SK-N-SH treated with all-trans-retinoic acid at 6 μM for 48 hours (cell line): ENCODE measurements around the gene SYNE2.

ENCODE experiments used
- ARNTL ChIP-seq: fragments of 450-650 bp; formaldehyde crosslinking; IDR thresholded peaks from 2 replicates; pipeline ENCODE4 v1.5.0; 2020; ENCODE audit warnings: low read depth, mild to moderate bottlenecking, moderate library complexity, borderline replicate concordance
- CSDC2 ChIP-seq: fragments of 250-450 bp; sonication (Bioruptor Pico); IDR thresholded peaks from 2 replicates; pipeline ENCODE4 v1.5.0; 2020; ENCODE audit warnings: mild to moderate bottlenecking, moderate library complexity
- ESRRG ChIP-seq: fragments of 250-450 bp; sonication (Bioruptor Pico); IDR thresholded peaks from 2 replicates; pipeline ENCODE4 v1.6.1; 2021; ENCODE audit warnings: mild to moderate bottlenecking
- GLIS3 ChIP-seq: fragments of 250-450 bp; sonication (Bioruptor Pico); IDR thresholded peaks from 2 replicates; pipeline ENCODE4 v1.5.0; 2020; ENCODE audit warnings: mild to moderate bottlenecking, moderate library complexity
- ISL1 ChIP-seq: fragments of 250-450 bp; sonication (Bioruptor Pico); IDR thresholded peaks from 2 replicates; pipeline ENCODE4 v2.1.2; 2022; ENCODE audit warnings: mild to moderate bottlenecking, moderate library complexity
- RARB ChIP-seq: fragments of 250-450 bp; sonication (Bioruptor Pico); IDR thresholded peaks from 2 replicates; pipeline ENCODE4 v1.8.0; 2021; ENCODE audit warnings: mild to moderate bottlenecking, moderate library complexity
- SNAI2 ChIP-seq: fragments of 250-450 bp; sonication (Bioruptor Pico); IDR thresholded peaks from 2 replicates; pipeline ENCODE4 v1.5.0; 2020; ENCODE audit warnings: mild to moderate bottlenecking, moderate library complexity
- TCF4 ChIP-seq: fragments of 250-450 bp; sonication (Bioruptor Pico); IDR thresholded peaks from 2 replicates; pipeline ENCODE4 v1.8.0; 2021; ENCODE audit warnings: mild to moderate bottlenecking, moderate library complexity, borderline replicate concordance
- ZC3H10 ChIP-seq: fragments of 250-450 bp; sonication (Bioruptor Pico); IDR thresholded peaks from 2 replicates; pipeline ENCODE4 v1.5.1; 2021; ENCODE audit warnings: mild to moderate bottlenecking, moderate library complexity
- ZFP3 ChIP-seq: fragments of 250-450 bp; sonication (Bioruptor Pico); IDR thresholded peaks from 2 replicates; pipeline ENCODE4 v1.5.0; 2020; ENCODE audit warnings: mild to moderate bottlenecking, moderate library complexity
- ZNF8 ChIP-seq: fragments of 450-650 bp; formaldehyde crosslinking; IDR thresholded peaks from 2 replicates; pipeline ENCODE4 v1.5.0; 2020; ENCODE audit warnings: mild to moderate bottlenecking, moderate library complexity
- TF ChIP-seq, protein P1 (sequence below): fragments of 250-450 bp; sonication (Bioruptor Pico); IDR thresholded peaks from 2 replicates; pipeline ENCODE4 v1.5.0; 2020; ENCODE audit warnings: mild to moderate bottlenecking, moderate library complexity
- TF ChIP-seq, protein P2 (sequence below): fragments of 250-450 bp; sonication (Bioruptor Pico); IDR thresholded peaks from 2 replicates; pipeline ENCODE4 v1.8.0; 2020; ENCODE audit warnings: mild to moderate bottlenecking, moderate library complexity, borderline replicate concordance
- TF ChIP-seq, protein P3 (sequence below): fragments of 250-450 bp; sonication (Bioruptor Pico); IDR thresholded peaks from 2 replicates; pipeline ENCODE4 v1.5.1; 2020; ENCODE audit warnings: low read depth, mild to moderate bottlenecking, moderate library complexity

DNA sequence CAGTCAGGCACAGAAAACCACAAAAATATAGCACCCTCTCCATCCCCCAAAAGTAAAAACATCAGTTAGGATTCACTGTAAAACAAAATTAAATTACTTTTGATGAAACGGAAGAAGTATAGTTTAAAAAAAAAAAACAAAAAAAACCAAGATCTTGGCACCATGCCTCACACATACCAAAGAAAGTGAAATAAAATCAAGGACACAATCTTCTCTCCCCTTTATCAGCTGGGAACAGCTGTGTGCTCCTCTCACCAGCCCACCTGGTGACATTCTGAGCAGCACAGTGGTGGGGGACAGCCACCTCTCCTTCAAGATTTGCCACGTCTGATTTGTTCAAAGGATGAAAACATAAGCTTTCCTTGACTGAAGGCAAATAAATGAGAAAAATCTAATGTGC, 385.8 kb downstream of the SYNE2 start:
- no peak for TF ChIP-seq ESRRG (CRISPR knock-in tag)
- TF ChIP-seq, protein P1, sequence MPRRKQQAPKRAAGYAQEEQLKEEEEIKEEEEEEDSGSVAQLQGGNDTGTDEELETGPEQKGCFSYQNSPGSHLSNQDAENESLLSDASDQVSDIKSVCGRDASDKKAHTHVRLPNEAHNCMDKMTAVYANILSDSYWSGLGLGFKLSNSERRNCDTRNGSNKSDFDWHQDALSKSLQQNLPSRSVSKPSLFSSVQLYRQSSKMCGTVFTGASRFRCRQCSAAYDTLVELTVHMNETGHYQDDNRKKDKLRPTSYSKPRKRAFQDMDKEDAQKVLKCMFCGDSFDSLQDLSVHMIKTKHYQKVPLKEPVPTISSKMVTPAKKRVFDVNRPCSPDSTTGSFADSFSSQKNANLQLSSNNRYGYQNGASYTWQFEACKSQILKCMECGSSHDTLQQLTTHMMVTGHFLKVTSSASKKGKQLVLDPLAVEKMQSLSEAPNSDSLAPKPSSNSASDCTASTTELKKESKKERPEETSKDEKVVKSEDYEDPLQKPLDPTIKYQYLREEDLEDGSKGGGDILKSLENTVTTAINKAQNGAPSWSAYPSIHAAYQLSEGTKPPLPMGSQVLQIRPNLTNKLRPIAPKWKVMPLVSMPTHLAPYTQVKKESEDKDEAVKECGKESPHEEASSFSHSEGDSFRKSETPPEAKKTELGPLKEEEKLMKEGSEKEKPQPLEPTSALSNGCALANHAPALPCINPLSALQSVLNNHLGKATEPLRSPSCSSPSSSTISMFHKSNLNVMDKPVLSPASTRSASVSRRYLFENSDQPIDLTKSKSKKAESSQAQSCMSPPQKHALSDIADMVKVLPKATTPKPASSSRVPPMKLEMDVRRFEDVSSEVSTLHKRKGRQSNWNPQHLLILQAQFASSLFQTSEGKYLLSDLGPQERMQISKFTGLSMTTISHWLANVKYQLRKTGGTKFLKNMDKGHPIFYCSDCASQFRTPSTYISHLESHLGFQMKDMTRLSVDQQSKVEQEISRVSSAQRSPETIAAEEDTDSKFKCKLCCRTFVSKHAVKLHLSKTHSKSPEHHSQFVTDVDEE, result no peak
- TF ChIP-seq, protein P2, sequence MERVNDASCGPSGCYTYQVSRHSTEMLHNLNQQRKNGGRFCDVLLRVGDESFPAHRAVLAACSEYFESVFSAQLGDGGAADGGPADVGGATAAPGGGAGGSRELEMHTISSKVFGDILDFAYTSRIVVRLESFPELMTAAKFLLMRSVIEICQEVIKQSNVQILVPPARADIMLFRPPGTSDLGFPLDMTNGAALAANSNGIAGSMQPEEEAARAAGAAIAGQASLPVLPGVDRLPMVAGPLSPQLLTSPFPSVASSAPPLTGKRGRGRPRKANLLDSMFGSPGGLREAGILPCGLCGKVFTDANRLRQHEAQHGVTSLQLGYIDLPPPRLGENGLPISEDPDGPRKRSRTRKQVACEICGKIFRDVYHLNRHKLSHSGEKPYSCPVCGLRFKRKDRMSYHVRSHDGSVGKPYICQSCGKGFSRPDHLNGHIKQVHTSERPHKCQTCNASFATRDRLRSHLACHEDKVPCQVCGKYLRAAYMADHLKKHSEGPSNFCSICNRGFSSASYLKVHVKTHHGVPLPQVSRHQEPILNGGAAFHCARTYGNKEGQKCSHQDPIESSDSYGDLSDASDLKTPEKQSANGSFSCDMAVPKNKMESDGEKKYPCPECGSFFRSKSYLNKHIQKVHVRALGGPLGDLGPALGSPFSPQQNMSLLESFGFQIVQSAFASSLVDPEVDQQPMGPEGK (CRISPR knock-in tag), result no peak
- no peak for TF ChIP-seq ZNF8
- TF ChIP-seq ISL1 (CRISPR knock-in tag), result no peak
- no peak for TF ChIP-seq ZFP3 (CRISPR knock-in tag)
- TF ChIP-seq RARB (CRISPR knock-in tag), result no peak
- TF ChIP-seq, protein P3, sequence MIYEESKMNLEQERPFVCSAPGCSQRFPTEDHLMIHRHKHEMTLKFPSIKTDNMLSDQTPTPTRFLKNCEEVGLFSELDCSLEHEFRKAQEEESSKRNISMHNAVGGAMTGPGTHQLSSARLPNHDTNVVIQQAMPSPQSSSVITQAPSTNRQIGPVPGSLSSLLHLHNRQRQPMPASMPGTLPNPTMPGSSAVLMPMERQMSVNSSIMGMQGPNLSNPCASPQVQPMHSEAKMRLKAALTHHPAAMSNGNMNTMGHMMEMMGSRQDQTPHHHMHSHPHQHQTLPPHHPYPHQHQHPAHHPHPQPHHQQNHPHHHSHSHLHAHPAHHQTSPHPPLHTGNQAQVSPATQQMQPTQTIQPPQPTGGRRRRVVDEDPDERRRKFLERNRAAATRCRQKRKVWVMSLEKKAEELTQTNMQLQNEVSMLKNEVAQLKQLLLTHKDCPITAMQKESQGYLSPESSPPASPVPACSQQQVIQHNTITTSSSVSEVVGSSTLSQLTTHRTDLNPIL (CRISPR knock-in tag), result no peak
- TF ChIP-seq SNAI2 (CRISPR knock-in tag), result no peak
- TF ChIP-seq GLIS3 (CRISPR knock-in tag), result no peak
- TF ChIP-seq CSDC2 (CRISPR knock-in tag), result no peak
- TF ChIP-seq TCF4, result no peak
- TF ChIP-seq ZC3H10 (CRISPR knock-in tag), result no peak
- no peak for TF ChIP-seq ARNTL (CRISPR knock-in tag)
